Mesodermal cell (in vitro differentiated cells): Measurements from ENCODE around the gene WNT10A. TPM values are rescaled to one million over a fixed set of nuclear protein-coding genes. Genes with fewer than 3 reads are reported as not detected.
"Not testable (repeated sequence)": the region's sequence is repeated elsewhere in the genome, so short reads cannot be mapped to it uniquely, and the experiment has no call there.

Source experiments
- H3K27ac ChIP-seq: 2 replicates; pipeline ENCODE4 v1.7.0; 2013; ENCODE audit warnings: mild to moderate bottlenecking, low read depth, low read length, moderate library complexity; ENCODE audit not compliant: severe bottlenecking
- H3K36me3 ChIP-seq: 2 replicates; pipeline ENCODE4 v1.7.1; 2013; ENCODE audit warnings: mild to moderate bottlenecking, low read length, moderate library complexity; ENCODE audit not compliant: control insufficient read depth, insufficient read depth
- H3K4me1 ChIP-seq: one replicate; pipeline ENCODE4 v1.7.1; 2013; ENCODE audit warnings: mild to moderate bottlenecking, low read length; ENCODE audit not compliant: insufficient read depth, control insufficient read depth, poor library complexity, severe bottlenecking
- H3K4me3 ChIP-seq: 2 replicates; pipeline ENCODE4 v1.7.0; 2013; ENCODE audit warnings: low read length, control low read depth, mild to moderate bottlenecking; ENCODE audit not compliant: insufficient read depth, poor library complexity, severe bottlenecking; ENCODE audit errors: extremely low read depth
- H3K9me3 ChIP-seq: 2 replicates; pipeline ENCODE4 v1.7.1; 2013; ENCODE audit warnings: mild to moderate bottlenecking, low read length, moderate library complexity; ENCODE audit not compliant: control insufficient read depth
- WGBS, 2 experiments: methylation state at CpG; one replicate each; pipeline ENCODE4 v1.1.5; 2013; ENCODE audit warnings: missing lambda C conversion rate in 2 of 2; ENCODE audit not compliant: insufficient coverage in 2 of 2; 5-methylcytosine and 5-hydroxymethylcytosine counted together
- polyA plus RNA-seq, 2 experiments: library from polyadenylated mRNA; stranded (reverse); fragments of 50-300 nt; gene quantifications; one replicate each; pipeline ENCODE4 v1.2.3, GENCODE V29; 2013

Gene WNT10A
- polyA plus RNA-seq (2013, experiment 1 of 2) = not detected
- polyA plus RNA-seq (2013, experiment 2 of 2) = not detected

GRCh38 chr2:218880102-218880858 lies at the start of gene WNT10A:
Gene WNT10A (plus strand): TSS chr2:218880852. CDS start chr2:218880996, 144 bp downstream.
- H3K36me3 ChIP-seq = no peaks in the 10 kb centered on the region
- H3K4me1 ChIP-seq = peaks cover 13% of the 10 kb centered on the region
- no peak within 1 kb of the TSS for H3K4me3 ChIP-seq
- WGBS, 2 experiments = 4 to 5% methylated on average over 29 to 31 of the region's 58 CpGs
- H3K27ac ChIP-seq = no peak within 1 kb of the TSS
- H3K9me3 ChIP-seq = peaks cover 3% of the 10 kb centered on the region

GRCh38 chr2:218831378-218831990 lies 49.2 kb upstream of the WNT10A start, which contains the start of gene PRKAG3:
Gene PRKAG3 (minus strand): TSS chr2:218831803.
- Histone ChIP-seq H3K9me3 (no peaks in the 10 kb centered on the region), H3K27ac (no peak within 1 kb of the TSS), H3K4me1 (peaks cover 5% of the 10 kb centered on the region), H3K36me3 (no peaks in the 10 kb centered on the region), H3K4me3 (no peak within 1 kb of the TSS)
- 85 to 92% methylated on average over 15 to 17 of the region's 18 CpGs for WGBS, 2 experiments

GRCh38 chr2:218832081-218832480 lies 48.6 kb upstream of the WNT10A start:
- H3K9me3 ChIP-seq = no peaks in the 10 kb centered on the region
- H3K27ac ChIP-seq = no peak overlapping the region
- H3K4me3 ChIP-seq = no peak overlapping the region
- peaks cover 5% of the 10 kb centered on the region for H3K4me1 ChIP-seq
- 91 to 96% methylated on average over 3 of the region's 3 CpGs for WGBS, 2 experiments
- no peaks in the 10 kb centered on the region for H3K36me3 ChIP-seq

GRCh38 chr2:218832520-218832919 lies 48.1 kb upstream of the WNT10A start:
- Histone ChIP-seq H3K36me3 (no peaks in the 10 kb centered on the region), H3K4me1 (peaks cover 5% of the 10 kb centered on the region), H3K9me3 (no peaks in the 10 kb centered on the region), H3K4me3 (no peak overlapping the region), H3K27ac (no peak overlapping the region)
- WGBS, 2 experiments = 100% methylated on average over 2 of the region's 3 CpGs; no CpG with 5 or more reads in 1 of the 2 experiments

GRCh38 chr2:218833023-218833609 lies 47.5 kb upstream of the WNT10A start:
- no peak overlapping the region for H3K4me3 ChIP-seq
- no peaks in the 10 kb centered on the region for H3K36me3 ChIP-seq
- WGBS, 2 experiments = 89 to 100% methylated on average over 1 to 3 of the region's 4 CpGs
- H3K4me1 ChIP-seq = peaks cover 5% of the 10 kb centered on the region
- H3K27ac ChIP-seq = no peak overlapping the region
- H3K9me3 ChIP-seq = no peaks in the 10 kb centered on the region

GRCh38 chr2:218834685-218835084 lies 46.0 kb upstream of the WNT10A start:
- Histone ChIP-seq H3K36me3 (no peaks in the 10 kb centered on the region), H3K27ac (no peak overlapping the region), H3K9me3 (no peaks in the 10 kb centered on the region), H3K4me3 (no peak overlapping the region), H3K4me1 (peaks cover 10% of the 10 kb centered on the region)
- WGBS, 2 experiments = 62 to 73% methylated on average over 3 to 4 of the region's 4 CpGs

- Histone ChIP-seq H3K4me3 (no peak overlapping the region), H3K9me3 (no peaks in the 10 kb centered on the region), H3K4me1 (peaks cover 7% of the 10 kb centered on the region), H3K27ac (no peak overlapping the region), H3K36me3 (no peaks in the 10 kb centered on the region)
- WGBS, 2 experiments = no CpG with 5 or more reads among the region's 2 CpGs
Measured at GRCh38 chr2:218837495-218837894, 43.2 kb upstream of the WNT10A start.

- Histone ChIP-seq H3K4me1 (peaks cover 5% of the 10 kb centered on the region), H3K36me3 (no peaks in the 10 kb centered on the region), H3K27ac (no peak overlapping the region), H3K9me3 (no peaks in the 10 kb centered on the region), H3K4me3 (no peak overlapping the region)
- WGBS, 2 experiments = 73 to 90% methylated on average over 4 of the region's 4 CpGs
Measured at GRCh38 chr2:218839430-218839829, 41.2 kb upstream of the WNT10A start.

- no peaks in the 10 kb centered on the region for H3K9me3 ChIP-seq
- H3K4me3 ChIP-seq = no peak overlapping the region
- H3K36me3 ChIP-seq = no peaks in the 10 kb centered on the region
- H3K4me1 ChIP-seq = peaks cover 5% of the 10 kb centered on the region
- no peak overlapping the region for H3K27ac ChIP-seq
- no CpG with 5 or more reads among the region's 1 CpG for WGBS, 2 experiments
Measured at GRCh38 chr2:218839888-218840287, 40.8 kb upstream of the WNT10A start.

GRCh38 chr2:218844334-218844733 lies 36.3 kb upstream of the WNT10A start:
- 100% methylated on average over 2 of the region's 5 CpGs; no CpG with 5 or more reads in 1 of the 2 experiments for WGBS, 2 experiments
- not testable (repeated sequence) for H3K4me3 ChIP-seq, H3K4me1 ChIP-seq, H3K27ac ChIP-seq, H3K9me3 ChIP-seq, H3K36me3 ChIP-seq
